DND-41 (cell line): ENCODE measurements around the gene NGLY1.

ENCODE experiments used
- ATAC-seq: fragments of 200-7000 bp; cut with Tn5 transposase; 3 replicates; pipeline ENCODE4 v1.9.1; 2021; ENCODE audit warnings: low read depth; ENCODE audit not compliant: insufficient read depth
- DNase-seq: peaks from one replicate; pipeline ENCODE4 v3.0.0-alpha.2; 2020
- H2AFZ ChIP-seq: 2 replicates; pipeline ENCODE4 v1.6.0; 2012; ENCODE audit warnings: low read depth, low read length
- H3K27ac ChIP-seq: 2 replicates; pipeline ENCODE4 v1.5.1; 2012; ENCODE audit warnings: low read length, inconsistent platforms
- H3K27me3 ChIP-seq: fragments of 200-600 bp; sonication (generic); 2 replicates; pipeline ENCODE4 v1.6.0; 2012; ENCODE audit warnings: low read length, mild to moderate bottlenecking, inconsistent platforms; ENCODE audit not compliant: insufficient read depth, poor library complexity
- H3K36me3 ChIP-seq: 2 replicates; pipeline ENCODE4 v1.5.1; 2012; ENCODE audit warnings: low read length, inconsistent platforms; ENCODE audit not compliant: insufficient read depth
- H3K4me1 ChIP-seq: 2 replicates; pipeline ENCODE4 v1.5.1; 2012; ENCODE audit warnings: mild to moderate bottlenecking, low read length; ENCODE audit not compliant: insufficient read depth
- H3K4me2 ChIP-seq: 2 replicates; pipeline ENCODE4 v1.6.0; 2012; ENCODE audit warnings: mild to moderate bottlenecking, moderate library complexity, low read length, inconsistent platforms; ENCODE audit not compliant: insufficient read depth
- H3K4me3 ChIP-seq, 2 experiments: fragments of 200-600 bp in 1 of 2; shearing (Covaris generic) in 1 of 2; 2 replicates each; pipeline ENCODE4 v1.5.1; 2012 to 2016; ENCODE audit warnings: inconsistent platforms in 2 of 2, low read length in 2 of 2, mild to moderate bottlenecking in 2 of 2, low read depth in 1 of 2, moderate library complexity in 1 of 2
- H3K79me2 ChIP-seq: 2 replicates; pipeline ENCODE4 v1.6.0; 2012; ENCODE audit warnings: low read length, inconsistent platforms; ENCODE audit not compliant: insufficient read depth
- H3K9ac ChIP-seq: 2 replicates; pipeline ENCODE4 v1.6.0; 2012; ENCODE audit warnings: low read depth, mild to moderate bottlenecking, inconsistent platforms, low read length, moderate library complexity
- H3K9me3 ChIP-seq: 2 replicates; pipeline ENCODE4 v1.5.1; 2012; ENCODE audit warnings: low read length, moderate library complexity, mild to moderate bottlenecking, inconsistent platforms; ENCODE audit not compliant: insufficient read depth, severe bottlenecking
- H4K20me1 ChIP-seq: 2 replicates; pipeline ENCODE4 v1.6.0; 2012; ENCODE audit warnings: low read length; ENCODE audit not compliant: insufficient read depth
- EZH2 ChIP-seq: IDR thresholded peaks from 3 replicates; pipeline ENCODE4 v1.6.1; 2012; ENCODE audit warnings: borderline replicate concordance, low read depth, mild to moderate bottlenecking, moderate library complexity, low read length, inconsistent platforms; ENCODE audit not compliant: severe bottlenecking
- TF ChIP-seq, protein P1 (sequence below): IDR thresholded peaks from 2 replicates; pipeline ENCODE4 v1.5.1; 2012; ENCODE audit warnings: borderline replicate concordance, low read length, moderate library complexity, mild to moderate bottlenecking; ENCODE audit not compliant: poor library complexity, severe bottlenecking; ENCODE audit errors: extremely low read depth

NGLY1 gene

DNA sequence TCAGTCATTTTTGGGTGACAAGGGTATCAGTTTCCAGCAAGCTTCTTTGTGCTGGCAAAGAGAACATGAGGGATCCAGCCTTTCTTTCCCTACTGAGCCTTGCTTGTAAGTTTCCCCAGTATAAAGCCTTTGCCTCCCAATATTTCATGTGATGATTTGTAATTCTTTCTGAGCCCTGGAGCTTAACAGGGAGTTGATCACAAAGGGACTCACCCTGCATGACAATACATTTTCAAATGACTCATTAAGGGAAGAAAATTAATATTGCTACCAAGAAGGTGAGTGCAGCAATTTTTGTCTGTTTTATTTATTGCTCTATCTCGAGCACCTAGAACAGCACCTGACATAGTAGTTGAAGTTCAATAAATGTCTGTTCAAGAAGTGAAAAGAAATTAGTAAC, 34.4 kb upstream of the NGLY1 start:
- ATAC-seq: no peak
- Histone ChIP-seq H3K9ac (no peak overlapping the region), H3K9me3 (no peaks in the 10 kb centered on the region), H4K20me1 (no peaks in the 10 kb centered on the region), H3K4me2 (no peak overlapping the region), H3K36me3 (no peaks in the 10 kb centered on the region), H3K27me3 (no peaks in the 10 kb centered on the region), H3K79me2 (no peaks in the 10 kb centered on the region), H2AFZ (no peak overlapping the region), H3K4me1 (no peaks in the 10 kb centered on the region), H3K27ac (no peak overlapping the region), H3K4me3 (no peak overlapping the region)
- DNase-seq: no peak
- no peak for TF ChIP-seq EZH2
- TF ChIP-seq, protein P1, sequence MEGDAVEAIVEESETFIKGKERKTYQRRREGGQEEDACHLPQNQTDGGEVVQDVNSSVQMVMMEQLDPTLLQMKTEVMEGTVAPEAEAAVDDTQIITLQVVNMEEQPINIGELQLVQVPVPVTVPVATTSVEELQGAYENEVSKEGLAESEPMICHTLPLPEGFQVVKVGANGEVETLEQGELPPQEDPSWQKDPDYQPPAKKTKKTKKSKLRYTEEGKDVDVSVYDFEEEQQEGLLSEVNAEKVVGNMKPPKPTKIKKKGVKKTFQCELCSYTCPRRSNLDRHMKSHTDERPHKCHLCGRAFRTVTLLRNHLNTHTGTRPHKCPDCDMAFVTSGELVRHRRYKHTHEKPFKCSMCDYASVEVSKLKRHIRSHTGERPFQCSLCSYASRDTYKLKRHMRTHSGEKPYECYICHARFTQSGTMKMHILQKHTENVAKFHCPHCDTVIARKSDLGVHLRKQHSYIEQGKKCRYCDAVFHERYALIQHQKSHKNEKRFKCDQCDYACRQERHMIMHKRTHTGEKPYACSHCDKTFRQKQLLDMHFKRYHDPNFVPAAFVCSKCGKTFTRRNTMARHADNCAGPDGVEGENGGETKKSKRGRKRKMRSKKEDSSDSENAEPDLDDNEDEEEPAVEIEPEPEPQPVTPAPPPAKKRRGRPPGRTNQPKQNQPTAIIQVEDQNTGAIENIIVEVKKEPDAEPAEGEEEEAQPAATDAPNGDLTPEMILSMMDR: no peak

DNA sequence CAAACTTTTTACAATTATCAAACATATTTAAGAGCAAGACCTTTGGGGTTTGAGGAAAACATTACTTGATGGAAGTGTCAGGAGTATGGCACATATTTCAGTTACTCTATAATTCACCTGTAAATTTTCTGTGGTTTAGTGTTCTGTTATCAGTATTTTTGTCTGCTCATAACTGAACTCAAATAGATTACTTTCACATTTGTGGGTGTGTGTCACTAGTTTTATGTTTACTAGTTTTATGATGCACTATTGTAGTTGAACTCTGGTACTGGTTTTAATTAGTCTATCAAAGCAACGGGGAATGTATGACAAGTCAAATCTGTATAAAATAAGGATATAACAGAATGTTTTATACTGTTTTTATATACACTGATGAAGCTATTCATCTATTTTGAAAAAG, 33.9 kb upstream of the NGLY1 start:
- no peaks in the 10 kb centered on the region for H3K27me3 ChIP-seq
- H3K9me3 ChIP-seq: no peaks in the 10 kb centered on the region
- ATAC-seq (no peak), DNase-seq (no peak)
- H3K4me3 ChIP-seq: no peak overlapping the region
- H4K20me1 ChIP-seq: no peaks in the 10 kb centered on the region
- no peaks in the 10 kb centered on the region for H3K36me3 ChIP-seq
- TF ChIP-seq EZH2: no peak
- TF ChIP-seq, protein P1: no peak
- H3K79me2 ChIP-seq: no peaks in the 10 kb centered on the region
- no peak overlapping the region for H3K4me2 ChIP-seq
- H3K9ac ChIP-seq: no peak overlapping the region
- H3K27ac ChIP-seq: no peak overlapping the region
- no peak overlapping the region for H2AFZ ChIP-seq
- H3K4me1 ChIP-seq: no peaks in the 10 kb centered on the region

DNA sequence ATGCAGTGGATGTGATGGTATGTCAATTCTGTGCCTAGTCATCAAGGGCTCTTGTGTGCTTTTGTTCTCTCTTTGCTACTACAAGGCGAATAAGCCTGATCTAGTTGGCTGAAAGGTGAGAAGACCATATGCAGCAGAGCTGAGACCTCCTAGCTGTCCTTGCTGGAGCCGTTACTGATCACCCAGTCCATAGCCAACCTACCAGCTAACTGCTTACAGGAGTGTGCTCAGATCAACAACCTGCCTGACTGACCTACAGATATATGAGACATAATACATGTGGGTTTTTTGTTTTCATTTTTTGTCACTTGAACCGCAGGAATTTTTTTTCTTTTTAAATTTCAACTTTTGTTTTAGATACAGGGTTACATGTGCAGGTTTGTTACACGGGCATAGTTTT, 29.4 kb upstream of the NGLY1 start:
- Histone ChIP-seq H3K79me2 (no peaks in the 10 kb centered on the region), H3K4me3 (no peak overlapping the region), H3K27ac (no peak overlapping the region), H3K36me3 (no peaks in the 10 kb centered on the region), H3K4me2 (no peak overlapping the region), H4K20me1 (no peaks in the 10 kb centered on the region), H3K9ac (no peak overlapping the region), H3K9me3 (no peaks in the 10 kb centered on the region), H3K27me3 (no peaks in the 10 kb centered on the region), H2AFZ (no peak overlapping the region), H3K4me1 (no peaks in the 10 kb centered on the region)
- TF ChIP-seq, protein P1: no peak
- TF ChIP-seq EZH2: no peak
- DNase-seq (no peak), ATAC-seq (no peak)

DNA sequence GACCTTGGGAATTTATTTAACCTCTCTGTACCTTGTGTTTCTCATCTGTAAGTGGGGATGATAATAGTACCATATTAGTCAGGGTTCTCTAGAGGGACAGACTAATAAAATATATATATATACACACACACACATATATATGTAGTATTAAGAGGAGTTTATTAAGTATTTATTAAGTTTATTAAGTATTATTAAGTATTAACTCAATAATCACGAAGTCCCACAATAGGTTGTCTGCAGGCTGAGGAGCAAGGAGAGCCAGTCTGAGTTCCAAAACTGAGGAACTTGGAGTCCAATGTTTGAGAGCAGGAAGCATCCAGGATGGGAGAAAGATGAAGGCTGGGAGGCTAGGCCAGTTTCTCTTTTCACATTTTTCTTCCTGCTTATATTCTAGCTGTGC, 21.4 kb upstream of the NGLY1 start:
- Histone ChIP-seq H3K36me3 (no peaks in the 10 kb centered on the region), H3K4me3 (no peak overlapping the region), H3K27me3 (no peaks in the 10 kb centered on the region), H3K4me2 (no peak overlapping the region), H3K27ac (no peak overlapping the region), H3K79me2 (no peaks in the 10 kb centered on the region), H3K9me3 (no peaks in the 10 kb centered on the region), H4K20me1 (no peaks in the 10 kb centered on the region), H3K4me1 (no peaks in the 10 kb centered on the region), H2AFZ (no peak overlapping the region), H3K9ac (no peak overlapping the region)
- TF ChIP-seq EZH2: no peak
- TF ChIP-seq, protein P1: no peak
- no peak for DNase-seq
- no peak for ATAC-seq
